Measurements from ENCODE around the gene CDK5R1.

The CDK5R1 gene

DNA sequence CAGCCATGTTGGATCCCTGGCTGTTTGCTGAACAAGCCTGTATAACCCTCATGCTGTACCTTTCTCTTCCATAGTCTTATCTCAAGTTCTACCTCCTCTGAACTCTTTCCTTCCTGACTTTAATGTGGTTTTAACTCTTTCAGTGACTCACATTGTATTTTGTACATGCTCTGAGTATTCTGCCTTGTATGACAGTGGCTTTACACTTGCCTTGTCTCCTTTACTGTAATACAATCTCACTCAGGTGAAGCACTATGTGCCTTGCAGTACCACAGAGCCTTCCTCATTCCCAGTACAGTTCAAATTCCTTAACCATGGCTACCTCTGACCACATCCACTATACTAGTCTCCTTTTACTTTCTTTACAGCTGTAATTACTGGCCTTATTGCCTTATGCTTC lies 28.4 kb upstream of the CDK5R1 start:
- Histone ChIP-seq H3K4me3 (no peak overlapping the region), H3K27ac (no peak overlapping the region)
- no peak for TF ChIP-seq CTCF (IDR thresholded peaks at IDR 0.05)
- DNase-seq (ENCODE audit: low spot score): no peak

DNA sequence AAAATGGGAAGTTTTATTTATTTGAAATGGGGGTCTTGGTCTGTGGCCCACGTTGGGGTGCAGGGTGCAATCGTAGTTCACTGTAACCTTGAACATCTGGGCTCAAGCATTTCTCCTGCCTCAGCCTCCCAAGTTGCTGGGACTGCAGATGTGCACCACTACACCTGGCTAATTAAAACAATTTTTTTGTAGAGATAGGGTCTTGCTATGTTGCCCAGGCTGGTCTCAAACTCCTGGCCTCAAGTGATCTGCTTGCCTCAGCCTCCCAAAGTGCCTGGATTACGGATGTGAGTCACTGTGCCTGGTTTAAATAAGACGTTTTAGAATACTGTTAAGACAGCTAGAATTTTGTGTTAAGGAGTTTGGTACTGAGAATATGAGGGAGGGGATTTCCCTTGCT lies 26.7 kb upstream of the CDK5R1 start:
- DNase-seq (ENCODE audit: low spot score): no peak
- Histone ChIP-seq H3K27ac (no peak overlapping the region), H3K4me3 (no peak overlapping the region)
- TF ChIP-seq CTCF (IDR thresholded peaks at IDR 0.05): no peak

DNA sequence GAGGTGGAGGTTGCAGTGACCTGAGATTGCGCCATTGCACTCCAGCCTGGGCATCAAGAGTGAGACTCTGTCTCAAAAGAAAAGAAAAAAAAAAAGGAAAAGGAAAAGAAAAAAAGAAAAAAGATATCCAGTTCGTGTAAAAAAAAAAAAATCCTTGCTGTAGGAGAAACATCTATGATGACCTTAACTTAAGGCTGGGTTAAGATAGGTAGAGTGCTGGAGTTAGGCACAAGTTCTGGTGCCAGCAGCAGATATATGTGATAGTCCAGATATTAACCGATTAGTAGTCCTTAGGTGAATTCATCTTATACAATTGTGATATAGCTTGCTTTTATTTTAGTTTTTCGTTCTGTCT lies 25.3 kb upstream of the CDK5R1 start:
- no peak for TF ChIP-seq CTCF (IDR thresholded peaks at IDR 0.05)
- Histone ChIP-seq H3K4me3 (no peak overlapping the region), H3K27ac (no peak overlapping the region)
- no peak for DNase-seq (ENCODE audit: low spot score)

- TF ChIP-seq CTCF (IDR thresholded peaks at IDR 0.05): peak; percentile 22
- H3K4me3 ChIP-seq: no peak overlapping the region
- H3K27ac ChIP-seq: no peak overlapping the region
- DNase-seq (ENCODE audit: low spot score): no peak
Measured at GRCh38 chr17:32461853-32462617, 24.8 kb upstream of the CDK5R1 start.

DNA sequence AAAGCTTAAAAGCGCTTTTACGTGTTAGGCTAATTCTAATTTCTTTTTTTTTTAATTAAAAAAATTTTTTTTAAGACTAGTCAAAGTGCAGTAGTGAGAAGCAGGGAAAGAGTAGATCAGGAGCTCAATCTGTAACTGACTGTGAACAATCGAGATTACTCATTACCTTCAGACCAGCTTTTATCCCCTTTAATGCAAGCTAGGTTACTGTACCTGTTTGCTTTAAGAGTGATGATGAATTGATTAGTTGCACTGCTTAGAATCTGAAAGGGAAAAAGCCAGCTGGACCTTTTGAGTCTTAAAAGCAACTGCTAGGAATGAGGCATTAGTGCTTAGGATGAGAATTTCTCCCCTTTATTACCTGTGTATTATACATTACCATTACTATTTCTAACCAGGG lies 23.5 kb upstream of the CDK5R1 start:
- Histone ChIP-seq H3K4me3 (no peak overlapping the region), H3K27ac (no peak overlapping the region)
- TF ChIP-seq CTCF (IDR thresholded peaks at IDR 0.05): no peak
- no peak for DNase-seq (ENCODE audit: low spot score)

DNA sequence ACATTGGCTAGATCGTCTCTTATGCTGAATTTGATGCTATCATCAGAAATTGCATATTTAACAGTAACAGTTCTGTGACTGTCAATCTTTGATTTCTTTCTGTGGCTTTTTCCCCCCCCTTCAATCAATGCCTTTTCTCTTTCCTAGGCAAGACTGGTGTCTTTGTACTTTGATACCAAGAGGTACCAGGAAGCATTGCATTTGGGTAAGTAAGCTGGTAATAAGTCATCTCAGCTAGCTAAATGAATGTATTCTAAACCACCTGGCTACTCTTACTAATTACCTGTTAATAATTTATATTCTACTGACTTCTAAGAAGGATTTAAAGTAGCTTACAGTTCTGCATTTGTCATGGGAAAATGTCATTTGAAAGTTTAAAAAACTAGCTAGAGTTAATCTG lies 22.4 kb upstream of the CDK5R1 start:
- Histone ChIP-seq H3K27ac (no peak overlapping the region), H3K4me3 (no peak overlapping the region)
- DNase-seq (ENCODE audit: low spot score): no peak
- TF ChIP-seq CTCF (IDR thresholded peaks at IDR 0.05): no peak

- no peak for DNase-seq (ENCODE audit: low spot score)
- Histone ChIP-seq H3K27ac (no peak overlapping the region), H3K4me3 (no peak overlapping the region)
- no peak for TF ChIP-seq CTCF (IDR thresholded peaks at IDR 0.05)
Measured at GRCh38 chr17:32467949-32468348, 18.8 kb upstream of the CDK5R1 start.
